ENCODE results near the gene PSG4.
"Not testable (repeated sequence)": the region's sequence is repeated elsewhere in the genome, so short reads cannot be mapped to it uniquely, and the experiment has no call there.

The PSG4 gene

GRCh38 chr19:43197666-43198397 lies 7.6 kb downstream of the PSG4 start:
- not testable (repeated sequence) for DNase-seq

GRCh38 chr19:43194397-43194796 lies 11.0 kb downstream of the PSG4 start:
- DNase-seq, result not testable (repeated sequence)

DNA sequence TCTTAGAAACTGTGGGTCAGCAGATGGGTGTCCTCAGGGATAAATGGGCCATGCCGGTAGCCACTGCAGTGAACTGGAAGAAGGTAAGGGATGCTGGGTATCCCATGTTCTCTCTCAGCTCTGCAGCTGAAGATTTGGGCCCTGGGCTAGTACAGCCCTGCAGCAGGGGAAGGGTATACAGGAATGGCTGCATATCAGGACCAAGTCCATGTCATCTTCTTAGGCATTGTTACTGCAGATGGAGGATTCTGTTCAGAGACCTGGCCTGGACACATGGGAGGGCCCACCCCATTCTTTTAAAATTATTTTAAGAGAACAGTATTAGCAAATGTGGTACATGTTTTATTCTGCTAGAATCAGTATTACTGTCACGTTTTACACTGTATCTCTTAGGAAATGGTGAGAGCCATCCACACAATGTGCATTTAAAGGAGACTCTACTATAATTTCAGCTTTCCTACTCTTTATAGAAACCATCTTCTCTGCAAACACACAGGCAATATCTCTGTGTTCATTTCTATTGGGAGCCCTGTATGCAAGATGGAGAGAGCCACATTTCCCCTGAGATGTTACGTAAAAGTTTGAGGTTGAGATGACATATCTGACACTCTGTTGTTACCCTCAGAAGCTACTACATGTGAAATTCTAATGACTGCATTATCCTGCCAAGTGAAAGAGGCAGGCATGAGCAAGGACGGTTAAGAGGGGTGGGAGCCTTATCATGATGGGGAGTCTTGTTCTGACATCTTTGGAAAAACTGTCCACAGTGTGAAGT lies 12.9 kb downstream of the PSG4 start:
- DNase-seq, result not testable (repeated sequence)

DNA sequence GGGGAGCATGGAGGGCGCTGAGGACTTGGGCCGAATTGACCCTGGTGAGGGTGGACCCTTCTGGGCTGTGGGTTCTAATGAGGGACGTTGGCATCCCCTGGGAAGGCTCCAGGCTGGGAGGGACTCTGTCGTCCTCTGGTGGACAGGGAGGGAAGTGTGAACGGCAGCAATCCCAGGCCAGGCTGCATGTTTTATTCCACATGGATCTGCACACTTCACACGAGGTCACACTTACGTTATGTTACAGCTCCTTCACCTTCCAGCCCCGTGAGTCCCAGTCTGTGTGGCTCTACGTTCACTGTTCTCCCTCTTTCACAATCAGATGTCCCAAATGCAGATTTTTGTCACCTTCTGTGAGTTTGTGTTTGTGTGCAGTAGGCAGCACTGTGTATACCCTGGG lies 17.3 kb downstream of the PSG4 start:
- DNase-seq, result not testable (repeated sequence)

- DNase-seq, result not testable (repeated sequence)
Observed at GRCh38 chr19:43186311-43186935, 19.0 kb downstream of the PSG4 start, which contains the start of gene PSG5. TSS of gene PSG5 (minus strand) at chr19:43186536. CDS start at chr19:43186405, 131 bp downstream.

DNA sequence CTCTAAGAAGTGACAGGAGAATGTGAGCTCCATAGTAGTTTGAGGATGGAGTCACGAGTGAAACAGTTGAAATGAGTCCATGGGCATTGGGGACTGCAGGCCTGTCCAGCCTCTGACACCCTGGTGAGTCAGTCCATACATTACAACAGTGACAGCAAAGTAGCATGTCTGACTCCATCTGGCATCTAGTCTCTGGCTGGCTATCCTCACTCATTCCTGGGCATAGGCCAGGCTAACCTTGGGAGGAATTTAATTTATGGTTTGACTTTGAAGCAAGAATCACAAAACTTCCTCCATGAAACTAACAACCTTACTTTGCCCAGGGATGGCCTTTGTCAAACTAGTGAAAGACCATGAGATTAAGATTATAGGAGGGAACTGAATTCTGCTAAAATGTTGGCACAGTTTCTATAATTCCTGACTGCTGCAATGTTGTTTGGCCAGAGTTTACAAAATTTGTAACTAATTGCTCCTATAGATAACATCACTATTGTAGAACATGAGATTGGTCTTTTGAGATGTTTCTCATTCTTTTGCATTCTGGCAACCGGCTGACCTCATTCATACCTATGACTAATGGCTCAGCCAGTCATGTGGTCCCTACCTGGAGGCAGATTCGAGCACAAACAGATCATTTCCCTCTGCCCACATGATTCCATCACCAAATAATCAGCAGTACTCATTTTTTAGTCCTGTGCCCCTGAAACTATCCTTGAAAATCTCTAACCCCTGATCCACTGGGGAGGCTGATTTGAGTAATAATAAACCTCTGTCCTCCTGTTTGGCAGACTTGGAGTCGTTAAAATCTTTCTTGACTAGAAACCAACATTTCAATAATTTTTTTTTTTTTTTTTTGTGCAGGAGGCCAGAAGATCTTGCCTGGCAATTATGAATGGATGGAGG lies 23.3 kb downstream of the PSG4 start:
- not testable (repeated sequence) for DNase-seq

DNA sequence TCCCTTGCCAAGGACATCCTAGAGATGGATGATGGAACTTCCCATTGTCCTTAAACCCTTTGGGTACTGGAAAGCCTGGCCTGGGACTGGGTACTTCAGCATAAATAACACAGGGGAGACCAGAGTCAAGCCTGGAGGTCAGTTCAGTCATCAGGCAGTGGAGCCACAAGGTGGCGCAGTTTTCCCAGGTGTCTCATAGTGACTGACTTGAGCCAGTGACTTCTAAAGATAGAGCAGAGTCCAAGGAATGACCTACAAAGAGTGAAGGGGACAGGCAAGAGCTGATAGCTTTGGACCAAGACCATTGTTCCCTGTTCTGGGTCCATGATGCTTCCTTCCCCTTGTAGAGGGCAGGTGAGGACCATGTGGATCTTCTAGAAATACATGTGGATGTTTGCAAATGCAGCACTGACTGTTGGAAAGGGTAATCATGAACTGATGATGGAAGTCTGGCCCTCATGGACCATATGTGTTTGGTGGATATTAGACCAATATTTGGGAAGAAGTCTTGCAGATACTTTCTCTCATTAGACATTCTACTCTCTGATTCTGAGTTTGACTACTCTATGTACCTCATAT lies 25.8 kb downstream of the PSG4 start:
- not testable (repeated sequence) for DNase-seq

GRCh38 chr19:43178577-43178976 lies 26.9 kb downstream of the PSG4 start:
- DNase-seq, result not testable (repeated sequence)

DNA sequence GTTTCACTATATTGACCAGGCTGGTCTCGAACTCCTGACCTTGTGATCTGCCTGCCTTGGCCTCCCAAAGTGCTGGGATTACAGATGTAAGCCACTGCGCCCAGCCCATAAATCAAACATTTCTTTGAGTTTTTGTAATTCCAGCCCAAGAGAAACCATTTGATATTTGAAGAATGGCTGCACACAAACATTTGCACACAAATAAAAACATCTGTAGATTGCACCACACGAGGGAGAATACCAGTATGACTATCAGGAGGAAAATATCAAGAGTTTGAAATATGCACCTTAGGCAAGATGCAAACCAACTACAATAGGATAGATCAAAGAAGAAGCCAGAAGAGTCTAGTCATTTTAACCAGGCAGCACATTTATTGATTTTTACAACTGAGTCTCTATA lies 39.5 kb downstream of the PSG4 start:
- not testable (repeated sequence) for DNase-seq

GRCh38 chr19:43163135-43163534 lies 42.3 kb downstream of the PSG4 start:
- DNase-seq, result not testable (repeated sequence)

GRCh38 chr19:43162261-43162660 lies 43.2 kb downstream of the PSG4 start:
- not testable (repeated sequence) for DNase-seq

- no peak for DNase-seq
Observed at GRCh38 chr19:43152214-43152613, 53.2 kb downstream of the PSG4 start.

- not testable (repeated sequence) for DNase-seq
Observed at GRCh38 chr19:43149788-43150187, 55.6 kb downstream of the PSG4 start.

GRCh38 chr19:43148233-43148632 lies 57.2 kb downstream of the PSG4 start:
- no peak for DNase-seq
